DMS53 (cell line): ENCODE measurements around the gene LCOR.

Source experiments
- DNase-seq: peaks from one replicate; lab custom pipeline; 2025; lab: John Stamatoyannopoulos, UW

The LCOR gene

DNA sequence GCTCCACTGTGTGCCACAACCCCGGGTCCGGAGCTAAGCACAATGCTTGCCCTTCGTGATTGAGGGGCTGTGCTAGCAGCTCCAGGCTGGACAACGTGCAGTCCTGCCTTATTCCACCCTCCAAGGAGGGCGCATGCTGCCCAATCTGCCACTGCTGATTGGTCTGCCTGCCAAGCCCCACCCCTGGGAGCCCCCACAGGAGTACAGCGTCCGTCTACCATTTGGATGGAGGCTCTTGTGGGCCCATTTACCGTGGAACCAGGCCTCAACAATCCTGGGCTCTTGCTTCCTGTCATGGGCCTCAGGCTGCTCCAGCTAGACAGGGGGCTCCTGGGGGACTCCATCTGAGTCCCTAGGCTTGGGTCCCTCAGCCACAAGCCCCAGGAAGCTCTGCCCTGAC, 180.4 kb downstream of the LCOR start:
- DNase-seq, result no peak

DNA sequence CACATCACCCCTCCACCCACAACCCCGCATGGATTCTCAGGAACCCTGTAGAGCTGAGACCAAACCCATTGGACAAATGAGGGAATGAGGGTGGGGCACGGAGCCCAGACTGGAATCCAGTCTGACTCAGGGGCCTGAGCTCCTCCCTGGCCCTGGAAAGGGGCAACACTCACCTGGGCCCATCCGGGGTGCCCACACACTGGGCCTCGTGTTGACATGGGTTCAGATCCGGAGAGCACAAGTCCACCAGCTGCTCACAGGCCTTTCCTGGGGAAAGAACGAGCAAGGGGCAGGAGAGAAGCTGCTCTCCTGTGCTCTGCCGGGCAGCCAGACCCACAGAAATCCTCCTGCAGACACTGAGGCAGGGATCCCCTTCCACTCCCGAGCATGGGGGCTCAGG, 181.5 kb downstream of the LCOR start:
- DNase-seq, result no peak

DNA sequence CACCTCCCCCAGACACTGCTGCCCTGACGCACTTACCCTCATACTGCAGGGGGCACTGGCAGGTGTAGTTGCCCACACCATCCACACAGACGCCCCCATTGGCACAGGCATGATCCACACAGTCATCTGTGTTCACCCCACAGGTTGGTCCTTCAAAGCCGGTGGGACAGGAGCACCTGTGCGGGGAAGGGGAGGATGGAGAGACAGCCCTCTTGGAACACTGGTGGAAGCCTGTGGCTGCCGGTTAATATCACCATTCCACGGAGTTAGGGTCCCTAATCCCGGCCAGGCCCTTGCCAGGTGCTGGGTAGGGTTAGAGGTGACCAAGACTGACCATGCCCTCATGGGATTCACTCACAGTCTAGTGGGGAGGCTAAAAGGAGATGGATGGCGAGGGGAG, 181.9 kb downstream of the LCOR start:
- DNase-seq, result no peak

DNA sequence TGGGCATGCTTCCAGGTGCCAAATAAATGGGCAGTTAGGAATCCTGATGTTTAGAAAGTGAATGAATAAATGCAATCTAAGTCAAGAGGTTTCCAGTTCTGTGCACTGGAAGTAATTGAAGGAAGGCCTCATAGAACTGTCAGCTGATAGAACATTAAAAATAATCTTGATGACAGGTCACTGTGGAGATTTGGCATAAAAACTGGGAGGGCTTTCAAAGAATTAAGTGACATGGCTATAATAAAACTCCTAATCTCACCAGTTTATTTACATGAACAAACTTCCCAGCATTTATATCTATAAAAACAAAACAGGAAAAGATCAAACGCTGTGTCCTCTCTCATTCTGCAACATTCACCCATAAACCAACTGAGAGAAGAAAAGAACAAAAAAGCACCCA, 183.1 kb downstream of the LCOR start:
- DNase-seq, result no peak

DNA sequence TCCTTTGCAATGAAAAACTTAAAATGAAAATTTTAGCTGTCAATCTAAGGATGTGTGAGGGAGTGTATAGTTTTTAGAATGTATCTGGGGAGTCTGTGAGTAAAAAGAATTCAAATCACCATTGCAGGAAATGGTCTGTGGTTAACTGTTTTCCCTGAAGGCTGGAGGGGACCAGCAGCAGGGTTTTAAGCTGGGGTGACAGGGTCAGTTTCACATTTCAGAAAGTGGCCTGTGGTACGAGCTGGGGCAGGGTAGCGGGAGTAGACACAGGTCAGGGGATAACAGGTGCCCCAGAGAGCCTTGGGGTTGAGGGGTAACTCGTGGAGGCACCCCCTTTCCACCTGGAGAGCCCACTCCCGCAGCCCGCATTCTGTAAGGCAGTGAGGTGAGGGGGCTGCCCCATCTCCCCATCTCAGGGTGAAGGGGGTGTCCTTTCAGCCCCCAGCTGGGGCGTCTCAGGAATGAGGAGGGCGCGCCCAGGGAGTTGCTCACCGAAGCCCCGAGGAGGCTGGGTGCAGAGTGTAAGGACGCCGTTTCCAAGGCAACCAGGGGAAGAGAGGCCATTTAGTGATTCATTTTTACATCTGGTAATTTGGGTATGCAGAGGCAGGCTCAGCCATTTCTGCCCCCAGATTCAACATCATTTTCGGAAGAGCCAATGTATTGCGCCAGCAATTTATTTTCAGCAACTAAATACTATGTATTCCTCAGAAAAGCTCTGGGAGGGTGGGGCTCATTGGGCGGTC, 184.8 kb downstream of the LCOR start:
- no peak for DNase-seq

DNA sequence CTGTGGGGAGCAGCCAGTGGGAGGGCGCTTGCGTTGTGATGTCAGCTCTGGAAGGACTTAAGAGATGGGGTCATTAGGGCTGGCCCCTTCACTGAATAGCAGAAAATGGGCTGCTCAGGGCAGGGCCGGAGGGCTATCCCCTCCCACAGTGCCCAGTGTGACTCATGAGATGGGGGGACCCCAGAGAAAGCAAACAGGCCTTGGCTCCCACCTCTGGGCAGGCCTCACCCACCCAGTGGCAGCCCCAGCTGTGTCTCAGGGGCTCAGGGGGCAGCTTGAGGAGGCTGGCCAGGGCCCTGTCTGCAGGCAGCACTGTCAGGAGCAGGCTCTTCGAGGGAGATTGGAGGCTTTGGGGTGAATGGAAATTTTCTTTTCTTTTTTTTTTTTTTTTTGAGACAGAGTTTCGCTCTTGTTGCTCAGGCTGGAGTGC, 185.4 kb downstream of the LCOR start:
- DNase-seq, result no peak

DNA sequence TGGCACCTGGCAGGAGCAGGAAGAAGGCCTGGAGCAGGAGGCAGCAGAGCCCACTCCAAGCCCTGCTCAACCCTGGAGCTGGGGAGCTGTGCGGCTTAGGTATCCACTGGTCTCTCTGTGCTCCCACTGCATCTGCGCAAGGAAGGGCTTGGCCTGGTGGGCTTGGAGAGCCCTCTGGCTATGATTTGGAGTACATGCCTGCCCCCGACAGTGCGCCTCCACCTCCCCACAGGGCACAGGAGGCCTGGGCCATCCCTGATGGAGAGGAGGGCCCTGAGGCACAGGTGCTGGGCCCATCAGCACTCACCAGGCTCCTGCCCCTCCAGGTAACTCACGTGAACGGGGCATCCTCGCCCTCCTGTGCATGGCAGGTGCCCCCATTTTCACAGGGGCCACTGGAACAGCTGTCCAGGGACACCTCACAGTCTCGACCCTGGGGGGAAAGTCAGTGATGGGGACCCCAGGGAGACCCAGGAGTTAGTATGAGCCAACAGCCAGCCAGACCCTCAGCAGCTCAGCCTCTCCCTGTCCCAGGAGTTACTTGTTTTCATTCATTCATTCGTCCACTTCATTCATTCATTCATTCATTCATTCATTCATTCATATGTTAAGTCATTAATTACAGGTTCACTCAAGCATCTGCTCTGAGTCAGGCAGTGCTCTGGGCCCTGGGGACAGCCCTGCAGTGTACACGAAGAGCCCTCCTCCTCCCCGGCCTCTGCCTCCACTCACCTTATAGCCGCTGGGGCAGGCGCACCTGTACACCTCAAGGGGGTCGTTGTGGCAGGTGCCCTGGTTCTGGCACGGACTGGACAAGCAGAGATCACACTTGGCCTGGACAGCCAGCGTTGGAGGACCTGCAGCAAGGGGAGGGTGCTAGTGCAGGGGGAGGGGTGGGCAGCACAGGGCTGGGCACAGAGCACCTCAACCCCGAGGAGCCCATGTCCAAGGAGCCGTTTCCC, 186.4 kb downstream of the LCOR start:
- no peak for DNase-seq

DNA sequence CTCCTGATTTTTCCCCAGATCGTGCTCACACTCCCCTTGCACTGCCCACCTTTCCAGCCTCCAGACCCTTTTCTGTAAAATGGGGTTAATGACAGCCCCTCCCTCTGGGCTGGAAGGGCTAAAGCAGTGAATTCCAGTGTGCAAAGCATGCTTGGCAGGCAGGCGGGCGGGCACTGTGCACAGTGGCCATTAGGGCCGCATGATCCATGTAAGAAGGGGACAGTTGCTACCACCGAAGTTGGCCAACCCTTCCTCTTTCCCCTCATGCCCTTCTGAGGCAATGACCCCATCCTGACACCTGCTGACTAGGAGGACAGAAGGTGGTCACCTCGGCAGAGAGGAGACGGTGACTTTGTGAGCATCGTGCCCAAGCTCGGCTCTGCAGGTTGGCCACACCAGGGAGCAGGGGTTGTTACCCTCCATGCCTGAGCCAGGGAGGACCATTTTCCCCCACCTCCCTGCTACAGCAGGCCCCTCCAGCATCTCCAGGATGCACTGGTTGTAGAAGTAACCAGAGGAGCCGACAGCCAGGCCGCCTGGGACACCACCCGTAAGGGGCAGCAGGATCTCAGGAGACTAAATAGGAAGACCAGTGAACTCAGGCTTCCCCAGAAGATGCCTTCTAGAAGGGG, 187.2 kb downstream of the LCOR start:
- no peak for DNase-seq

DNA sequence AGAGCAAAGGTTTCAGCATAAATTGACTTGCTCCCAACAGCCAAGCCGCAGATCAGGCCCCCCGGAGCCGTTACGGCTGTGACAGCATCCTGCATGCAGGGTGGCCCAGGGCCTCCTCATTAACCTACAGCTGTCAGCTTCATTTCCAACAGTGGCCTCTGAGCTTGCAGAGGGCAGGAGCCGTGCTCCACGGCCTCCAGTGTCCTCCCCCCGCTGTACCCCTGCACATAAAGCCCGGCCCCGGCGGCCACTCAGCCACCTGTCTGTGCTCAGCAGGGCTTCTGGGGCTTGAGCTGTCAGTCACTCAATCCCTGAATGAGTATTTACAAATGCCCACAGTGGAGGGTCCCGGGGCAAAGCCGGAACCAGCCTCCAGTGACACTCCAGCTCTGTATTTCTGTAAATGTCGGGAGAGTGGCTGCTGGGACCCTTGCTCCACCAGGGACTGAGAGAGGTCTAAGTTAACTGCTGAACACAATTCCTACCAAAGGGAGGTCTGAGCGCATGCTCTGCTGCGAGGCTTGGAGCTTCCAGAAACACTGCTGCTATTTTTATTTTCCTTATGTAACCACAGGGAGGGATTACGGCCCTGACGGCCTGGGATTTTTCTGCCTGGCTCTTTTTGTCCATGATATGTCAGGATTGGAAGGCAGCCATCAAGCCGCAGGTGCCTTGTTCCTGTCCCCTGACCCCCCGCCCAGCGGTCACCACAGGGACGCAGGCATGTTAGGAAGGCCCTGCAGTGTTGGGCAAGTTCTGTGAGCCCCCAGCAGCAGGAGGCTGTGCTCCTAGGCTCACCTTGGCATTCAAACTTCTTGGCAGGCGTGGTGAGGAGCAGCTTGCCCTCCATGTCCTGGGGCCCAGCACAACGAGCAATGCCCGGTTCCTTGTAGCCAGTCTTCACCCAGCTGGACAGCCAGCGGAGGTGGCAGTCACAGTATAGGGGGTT, 188.6 kb downstream of the LCOR start:
- no peak for DNase-seq

DNA sequence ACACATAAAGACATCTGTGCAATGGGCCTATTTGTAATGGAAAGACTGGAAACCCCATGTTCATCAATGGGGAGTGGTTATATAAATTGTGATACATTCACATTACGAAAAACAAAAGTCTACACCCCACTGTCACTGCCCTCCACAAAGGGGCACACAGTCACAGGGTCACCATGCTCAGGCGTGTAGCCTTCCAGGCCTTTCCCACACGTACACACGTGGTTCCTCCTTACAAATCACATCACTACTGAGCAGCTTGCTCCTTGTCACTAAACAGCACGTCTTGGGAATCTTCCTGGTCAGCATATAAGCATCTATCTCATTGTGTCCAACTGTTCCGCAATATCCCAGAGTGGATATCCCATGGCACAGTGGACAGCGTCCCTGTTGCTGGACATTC, 190.5 kb downstream of the LCOR start:
- no peak for DNase-seq

DNA sequence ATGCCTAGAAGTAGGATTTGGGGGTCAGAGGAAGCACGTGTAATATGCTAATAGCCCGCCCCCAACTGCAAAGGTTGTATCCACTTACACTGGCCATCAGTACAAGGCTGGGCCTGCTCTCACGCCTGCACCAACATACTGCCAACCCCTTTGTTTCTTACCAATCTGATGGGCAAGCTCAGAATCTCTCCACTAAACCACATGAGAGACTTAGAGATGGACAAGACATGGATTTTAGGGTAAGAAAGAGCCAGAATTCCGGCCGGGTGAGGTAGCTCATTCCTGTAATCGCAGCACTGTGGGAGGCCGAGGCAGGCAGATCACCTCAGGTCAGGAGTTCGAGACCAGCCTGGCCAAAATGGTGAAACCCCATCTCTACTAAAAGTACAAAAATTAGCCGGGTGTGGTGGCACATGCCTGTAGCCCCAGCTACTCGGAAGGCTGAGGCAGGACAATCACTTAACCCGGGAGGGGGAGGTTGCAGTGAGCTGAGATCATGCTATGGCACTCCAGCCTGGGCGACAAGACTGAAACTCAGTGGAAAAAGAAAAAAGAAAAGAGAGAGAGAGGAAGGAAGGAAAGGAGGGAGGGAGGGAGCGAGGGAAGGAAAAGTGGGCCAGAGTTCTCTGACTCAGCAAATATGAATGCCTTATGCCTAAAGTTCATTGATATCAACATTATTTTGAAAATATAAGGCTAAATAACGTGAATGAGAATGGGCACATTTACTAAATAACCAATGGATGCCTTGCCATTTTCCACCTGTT, 191.5 kb downstream of the LCOR start:
- no peak for DNase-seq

DNA sequence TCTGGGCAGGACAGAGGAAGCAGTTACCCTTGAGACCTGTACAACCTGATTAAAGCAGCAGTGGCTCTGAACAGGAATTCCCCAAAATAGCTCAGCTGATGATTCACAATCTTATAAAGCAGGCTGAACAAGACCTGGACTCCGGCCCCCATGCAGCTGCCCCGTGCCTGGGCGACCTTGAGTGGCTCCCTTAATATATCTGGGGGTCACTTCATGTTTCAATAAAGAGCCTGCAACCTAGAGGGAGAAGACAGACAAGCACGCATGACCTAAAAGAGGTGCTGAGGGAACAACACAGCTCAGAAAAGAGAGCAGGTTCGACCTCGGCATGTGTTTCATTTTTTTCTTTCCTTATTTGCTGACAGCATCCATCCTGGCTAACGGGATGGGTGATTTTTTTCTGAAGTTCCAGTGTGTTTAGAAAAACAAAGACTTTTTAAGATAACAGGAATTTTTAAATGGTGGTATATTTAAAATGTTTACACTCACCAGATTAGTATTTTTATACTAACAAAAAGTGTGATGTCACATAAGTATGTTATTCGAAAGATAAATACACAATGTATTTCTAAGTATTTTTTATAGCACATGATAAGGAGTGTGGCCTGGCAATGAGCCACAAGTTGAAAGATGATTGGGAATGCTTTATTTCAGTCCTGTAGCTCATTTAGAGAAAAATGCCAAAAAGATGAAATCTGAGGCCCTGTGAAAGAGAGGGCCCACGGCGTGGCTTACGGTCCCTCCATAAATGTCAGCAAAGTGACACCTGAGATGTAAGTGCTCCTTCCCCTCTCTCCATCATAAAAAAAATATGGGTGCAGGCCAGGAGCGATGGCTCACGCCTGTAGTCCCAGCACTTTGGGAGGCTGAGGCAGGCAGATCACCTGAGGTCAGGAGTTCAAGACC, 192.3 kb downstream of the LCOR start:
- peak; percentile 42 for DNase-seq

DNA sequence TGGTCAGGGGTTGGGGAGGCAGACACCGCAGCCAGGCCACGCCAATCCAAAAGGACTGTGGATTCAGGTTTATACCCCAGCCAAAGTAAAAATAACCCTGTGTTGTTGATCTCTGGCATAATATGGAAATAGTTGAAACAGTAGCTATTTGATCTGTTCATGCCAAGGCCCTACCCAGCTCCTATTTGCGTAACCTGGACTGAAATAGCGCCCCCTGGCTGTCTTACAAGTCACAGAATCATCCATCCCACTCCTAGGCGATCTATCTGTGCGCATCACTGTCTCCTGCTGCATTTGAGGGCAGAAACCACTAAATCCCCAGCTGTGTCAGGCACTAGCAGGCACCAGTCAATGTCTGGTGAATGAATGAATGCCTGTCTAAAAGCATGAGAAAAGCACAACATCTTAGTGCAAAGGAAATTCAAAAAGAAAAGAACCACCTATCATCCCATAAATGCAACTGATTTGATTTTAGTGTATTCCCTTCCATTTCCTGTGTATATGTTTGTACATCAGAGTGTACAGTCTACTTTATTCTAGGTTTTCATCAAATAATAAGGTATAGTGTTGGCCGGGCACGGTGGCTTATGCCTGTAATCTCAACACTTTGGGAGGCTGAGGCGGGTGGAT, 193.6 kb downstream of the LCOR start:
- peak; percentile 68 for DNase-seq

DNA sequence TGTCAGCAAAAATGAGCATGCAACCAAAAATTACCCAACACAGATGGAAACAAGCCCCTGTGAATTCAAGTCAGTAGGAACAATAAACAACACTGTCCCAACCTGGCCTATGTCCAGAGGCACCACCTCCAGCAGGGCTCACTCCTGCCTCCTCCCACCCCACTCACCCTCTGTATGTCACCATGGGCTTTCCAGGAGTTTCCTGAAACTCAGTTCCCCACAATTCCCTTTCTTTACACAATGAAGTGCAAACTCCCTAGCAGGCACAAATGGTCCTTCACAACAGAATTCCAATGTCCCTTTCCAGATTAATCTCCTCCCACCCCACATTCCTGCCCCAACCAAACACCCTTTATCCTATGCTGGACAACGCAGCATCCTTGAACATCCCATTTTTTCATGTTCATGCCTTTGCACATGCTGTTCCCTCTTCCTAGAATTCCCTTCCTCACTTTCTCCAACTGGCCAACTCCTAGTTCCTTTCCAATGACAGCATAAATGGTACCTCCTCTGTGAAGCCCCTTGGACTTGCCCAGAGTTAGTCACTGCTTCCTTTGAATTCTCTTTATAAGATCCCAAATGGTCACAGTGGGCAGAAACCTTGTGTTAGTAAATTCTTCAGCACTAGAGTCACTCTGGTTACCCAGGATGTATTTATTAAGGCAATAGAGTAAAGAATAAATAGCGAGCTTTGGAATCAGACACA, 196.2 kb downstream of the LCOR start:
- no peak for DNase-seq

DNA sequence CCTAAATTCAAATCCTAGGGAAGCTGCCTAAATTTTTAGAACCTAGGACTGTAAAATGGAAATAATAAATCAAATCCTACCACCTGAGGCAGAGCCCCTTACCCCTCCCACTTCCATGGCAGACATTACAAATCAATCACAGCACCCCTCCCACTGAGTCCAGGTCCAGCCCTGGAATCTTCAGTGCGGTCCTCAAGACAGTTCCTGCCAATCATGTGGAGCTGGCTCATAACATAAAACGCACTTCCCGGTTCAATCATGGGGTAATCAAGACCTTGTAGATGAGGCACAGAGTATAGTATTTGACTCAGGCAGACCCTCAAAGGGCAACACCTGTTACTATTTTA, 196.7 kb downstream of the LCOR start:
- DNase-seq, result no peak

DNA sequence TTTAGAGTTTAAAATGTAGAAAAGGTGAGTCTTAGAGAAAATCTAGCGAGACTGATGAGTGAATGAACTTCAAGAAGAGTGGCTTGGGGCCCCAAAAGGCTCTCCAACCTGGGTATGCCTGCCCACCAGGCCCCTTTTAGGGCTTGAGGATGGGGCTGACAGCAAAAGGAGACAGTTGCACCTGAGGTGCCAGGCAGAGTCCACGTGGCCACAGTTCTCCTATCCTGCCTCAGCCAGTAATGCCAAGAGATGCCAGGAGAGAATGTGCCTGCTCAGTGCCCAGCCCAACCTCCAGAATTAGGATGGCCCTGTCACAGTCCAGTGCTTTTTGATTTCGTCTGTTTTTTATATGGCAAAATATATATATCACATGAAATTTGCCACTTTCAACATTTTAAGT, 197.2 kb downstream of the LCOR start:
- no peak for DNase-seq

DNA sequence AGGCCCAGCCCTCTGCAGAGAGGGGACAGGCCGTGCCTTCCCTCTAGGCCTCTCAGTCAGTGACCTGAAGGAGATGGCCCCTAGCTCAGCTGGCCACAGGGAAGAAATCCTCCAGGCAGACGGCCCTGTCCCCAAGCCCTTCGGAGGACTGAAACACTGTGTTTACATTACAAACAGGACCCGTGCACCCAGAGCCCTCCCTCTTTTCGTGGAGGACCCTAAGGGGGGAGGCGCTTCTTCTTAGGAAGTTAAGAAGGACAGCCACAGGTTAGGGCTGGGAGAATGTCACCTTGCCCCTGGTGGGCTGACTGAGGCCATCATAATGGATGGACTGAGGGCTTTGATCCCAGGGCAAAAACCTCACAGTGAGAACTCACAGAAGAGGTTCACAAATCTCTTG, 198.8 kb downstream of the LCOR start:
- DNase-seq, result no peak

DNA sequence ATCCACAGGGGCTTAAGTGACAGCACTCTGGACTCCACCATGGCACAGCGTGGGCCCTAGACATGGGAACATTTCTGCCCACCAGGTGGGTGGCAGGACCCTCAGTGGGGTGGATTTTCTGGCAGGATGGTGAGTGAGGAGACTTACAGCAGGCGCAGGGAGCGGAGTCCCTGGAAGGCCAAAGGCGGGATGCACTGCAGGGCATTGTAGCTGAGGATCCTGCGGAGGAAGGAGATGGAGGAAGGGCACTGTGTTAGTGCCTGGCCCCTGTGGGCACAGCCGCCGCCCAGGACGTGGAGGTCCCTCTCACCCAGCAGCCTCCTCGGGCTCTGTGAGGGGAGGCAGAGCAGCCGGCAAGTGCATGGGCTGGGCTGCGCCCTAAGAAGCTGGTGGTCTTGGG, 199.4 kb downstream of the LCOR start:
- no peak for DNase-seq

DNA sequence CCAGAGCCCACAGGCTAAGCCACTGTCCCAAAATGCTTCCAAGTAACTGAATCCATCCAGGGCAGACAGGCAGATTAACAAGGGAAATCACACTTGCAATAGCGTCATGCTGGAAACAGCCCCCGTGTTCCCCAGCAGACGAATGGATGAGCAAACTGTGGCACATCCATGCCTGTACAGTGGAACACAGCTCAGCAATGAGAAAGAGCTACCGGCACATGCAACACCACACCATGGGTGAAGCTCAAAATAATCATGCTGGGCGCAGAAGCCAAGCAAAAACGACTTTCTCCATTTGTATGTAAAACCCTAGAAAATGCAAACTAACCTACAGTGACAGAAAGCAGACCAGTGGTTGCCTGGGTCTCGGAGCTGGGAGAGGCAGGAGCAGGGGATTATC, 200.5 kb downstream of the LCOR start:
- no peak for DNase-seq
